Upper lobe of left lung (tissue), 6 donors: Measurements from ENCODE around the gene COX4I1. TPM values are rescaled to one million over a fixed set of nuclear protein-coding genes. Genes with fewer than 3 reads are reported as not detected.

Source experiments
- ATAC-seq, 2 donors: fragments of 200-7000 bp; cut with Tn5 transposase; one replicate each; pipeline ENCODE4 v1.9.1; 2022; ENCODE audit warnings: mild to moderate bottlenecking in 2 of 2, moderate library complexity in 2 of 2; ENCODE audit not compliant: low FRiP score in 2 of 2
- DNase-seq, 2 donors: peaks; one replicate each; pipeline ENCODE4 v3.0.0-alpha.2; 2019 to 2020
- H3K27ac ChIP-seq, 4 donors: fragments of 200-600 bp; sonication (generic); one replicate each; pipeline ENCODE4 v1.5.1; 2016 to 2019
- H3K27me3 ChIP-seq, 4 donors: fragments of 200-600 bp; sonication (generic); one replicate each; pipeline ENCODE4 v1.5.1; 2017 to 2019
- H3K36me3 ChIP-seq, 4 donors: fragments of 200-600 bp; sonication (generic); one replicate each; pipeline ENCODE4 v1.5.1; 2016 to 2019
- H3K4me1 ChIP-seq, 4 donors: fragments of 200-600 bp; sonication (generic); one replicate each; pipeline ENCODE4 v1.5.1; 2018 to 2019
- H3K4me3 ChIP-seq, 4 donors: fragments of 200-600 bp; sonication (generic); one replicate each; pipeline ENCODE4 v1.5.1; 2017 to 2019; ENCODE audit warnings: mild to moderate bottlenecking in 2 of 4, moderate library complexity in 1 of 4
- H3K9me3 ChIP-seq, 4 donors: fragments of 200-600 bp; sonication (generic); one replicate each; pipeline ENCODE4 v1.5.1; 2018 to 2019
- EP300 ChIP-seq, 4 donors: sonication (generic); formaldehyde crosslinking; IDR thresholded peaks; one replicate each; pipeline ENCODE4 v1.5.1; 2017; ENCODE audit warnings: antibody characterized with exemption in 4 of 4, control low read depth in 2 of 4
- POLR2A ChIP-seq, 4 donors: fragments of 450-650 bp; IDR thresholded peaks; one replicate each; pipeline ENCODE4 v1.5.1; 2016 to 2017; ENCODE audit warnings: antibody characterized with exemption in 4 of 4, mild to moderate bottlenecking in 2 of 4
- POLR2AphosphoS5 ChIP-seq, 2 donors: sonication (generic); formaldehyde crosslinking; IDR thresholded peaks; one replicate each; pipeline ENCODE4 v1.5.1; 2017; ENCODE audit warnings: antibody characterized with exemption in 2 of 2
- WGBS, 2 donors: methylation state at CpG; one replicate each; pipeline ENCODE4 v1.1.5; 2017 to 2018; 5-methylcytosine and 5-hydroxymethylcytosine counted together
- total RNA-seq, 6 donors: library from RNA; depleted of rRNA in 4 of 6; stranded (reverse); fragments of >200 nt in 4 of 6; gene quantifications; one replicate each; pipeline versions ENCODE4 v1.1.0 to v1.2.1, GENCODE V29; 2016 to 2021
- TF ChIP-seq, protein P1 (sequence below), 6 experiments: fragments of 450-650 bp in 4 of 6; fragments of 200-600 bp in 2 of 6; sonication (generic) in 2 of 6; IDR thresholded peaks; one replicate each; pipeline ENCODE4 v1.5.1; 2016 to 2019; ENCODE audit warnings: antibody characterized with exemption in 6 of 6
- donor health status: DM: no; HTN: no; CAD: no; lungs with moderate emphysema.
- donor health status: DM: no; HTN: yes; CAD: no; lungs with severe emphysema.

The COX4I1 gene
- total RNA-seq, 6 donors from 2014 or later = 160 to 490 (median 439) TPM

- no peak for TF ChIP-seq EP300 (IDR thresholded peaks at IDR 0.05)
- TF ChIP-seq POLR2A (IDR thresholded peaks at IDR 0.05) = no peak
- TF ChIP-seq POLR2AphosphoS5 (IDR thresholded peaks at IDR 0.05) = no peak
- H3K4me3 ChIP-seq = no peak overlapping the region
- H3K27ac ChIP-seq = no peak overlapping the region
- DNase-seq (no peak), ATAC-seq (no peak)
- WGBS, 2 donors = 42 to 49% methylated on average over 6 to 15 of the region's 15 CpGs
- H3K27me3 ChIP-seq = peaks cover 0 to 2% (median 0%) of the 10 kb centered on the region in 4 donors
- peaks cover 20 to 38% (median 23%) of the 10 kb centered on the region in 4 donors for H3K4me1 ChIP-seq
- no peaks in the 10 kb centered on the region for H3K9me3 ChIP-seq
- H3K36me3 ChIP-seq = no peaks in the 10 kb centered on the region
Measured at GRCh38 chr16:85751698-85752501, 47.6 kb upstream of the COX4I1 start.

DNA sequence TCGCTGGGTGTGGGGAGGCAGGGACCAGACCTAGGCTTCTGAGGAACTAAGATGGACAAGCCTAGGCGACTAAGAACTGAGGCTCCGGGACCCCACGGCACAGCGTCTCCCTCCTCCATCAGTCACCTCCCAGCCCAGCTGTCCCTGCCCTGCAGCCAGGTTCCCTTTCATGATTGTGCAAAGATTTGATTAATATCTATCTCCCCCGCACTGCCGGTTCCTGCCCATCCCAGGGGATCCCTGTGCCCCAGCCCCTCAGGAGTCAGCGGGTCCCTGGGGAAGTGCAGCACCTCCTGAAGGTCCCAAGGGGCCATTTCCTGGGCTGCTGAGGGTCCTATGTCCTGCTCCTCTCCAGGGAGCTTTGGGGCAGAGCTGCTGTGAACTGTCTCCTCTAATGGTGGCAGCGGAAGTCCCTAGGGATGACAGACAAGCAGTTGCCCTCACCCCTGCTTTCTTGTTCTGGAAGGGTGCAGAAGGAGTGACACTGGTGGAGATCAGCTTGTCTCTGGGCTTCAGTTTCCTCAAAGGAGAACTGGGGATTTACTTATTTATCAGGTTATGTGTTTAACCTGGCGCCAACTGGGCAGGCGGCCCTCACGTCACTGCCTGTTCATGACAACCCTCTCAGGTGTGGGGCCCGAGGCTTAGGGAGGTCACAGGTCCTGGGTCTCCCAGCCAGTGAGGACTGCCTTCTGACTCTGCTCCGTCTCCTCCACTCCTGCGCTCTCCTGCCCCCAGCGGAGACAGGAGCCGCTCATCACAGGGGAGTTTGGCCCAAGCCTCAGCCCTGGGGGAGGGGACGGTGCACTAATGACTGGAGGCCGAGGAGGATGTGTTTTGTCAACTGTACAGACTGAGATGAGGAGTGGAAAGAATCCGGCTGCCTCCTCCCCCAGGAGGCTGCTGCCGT lies 46.7 kb upstream of the COX4I1 start:
- H3K9me3 ChIP-seq = no peaks in the 10 kb centered on the region
- H3K27me3 ChIP-seq = peaks cover 0 to 2% (median 0%) of the 10 kb centered on the region in 4 donors
- no peak for ATAC-seq
- peaks cover 20 to 38% (median 23%) of the 10 kb centered on the region in 4 donors for H3K4me1 ChIP-seq
- TF ChIP-seq POLR2AphosphoS5 (IDR thresholded peaks at IDR 0.05) (no peak), EP300 (IDR thresholded peaks at IDR 0.05) (no peak), POLR2A (IDR thresholded peaks at IDR 0.05) (no peak)
- TF ChIP-seq, protein P1, sequence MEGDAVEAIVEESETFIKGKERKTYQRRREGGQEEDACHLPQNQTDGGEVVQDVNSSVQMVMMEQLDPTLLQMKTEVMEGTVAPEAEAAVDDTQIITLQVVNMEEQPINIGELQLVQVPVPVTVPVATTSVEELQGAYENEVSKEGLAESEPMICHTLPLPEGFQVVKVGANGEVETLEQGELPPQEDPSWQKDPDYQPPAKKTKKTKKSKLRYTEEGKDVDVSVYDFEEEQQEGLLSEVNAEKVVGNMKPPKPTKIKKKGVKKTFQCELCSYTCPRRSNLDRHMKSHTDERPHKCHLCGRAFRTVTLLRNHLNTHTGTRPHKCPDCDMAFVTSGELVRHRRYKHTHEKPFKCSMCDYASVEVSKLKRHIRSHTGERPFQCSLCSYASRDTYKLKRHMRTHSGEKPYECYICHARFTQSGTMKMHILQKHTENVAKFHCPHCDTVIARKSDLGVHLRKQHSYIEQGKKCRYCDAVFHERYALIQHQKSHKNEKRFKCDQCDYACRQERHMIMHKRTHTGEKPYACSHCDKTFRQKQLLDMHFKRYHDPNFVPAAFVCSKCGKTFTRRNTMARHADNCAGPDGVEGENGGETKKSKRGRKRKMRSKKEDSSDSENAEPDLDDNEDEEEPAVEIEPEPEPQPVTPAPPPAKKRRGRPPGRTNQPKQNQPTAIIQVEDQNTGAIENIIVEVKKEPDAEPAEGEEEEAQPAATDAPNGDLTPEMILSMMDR (IDR thresholded peaks at IDR 0.05) = no peak
- H3K36me3 ChIP-seq = no peaks in the 10 kb centered on the region
- H3K27ac ChIP-seq = no peak overlapping the region
- no peak for DNase-seq
- H3K4me3 ChIP-seq = no peak overlapping the region
- WGBS, 2 donors = 70 to 75% methylated on average over 19 to 21 of the region's 21 CpGs

DNA sequence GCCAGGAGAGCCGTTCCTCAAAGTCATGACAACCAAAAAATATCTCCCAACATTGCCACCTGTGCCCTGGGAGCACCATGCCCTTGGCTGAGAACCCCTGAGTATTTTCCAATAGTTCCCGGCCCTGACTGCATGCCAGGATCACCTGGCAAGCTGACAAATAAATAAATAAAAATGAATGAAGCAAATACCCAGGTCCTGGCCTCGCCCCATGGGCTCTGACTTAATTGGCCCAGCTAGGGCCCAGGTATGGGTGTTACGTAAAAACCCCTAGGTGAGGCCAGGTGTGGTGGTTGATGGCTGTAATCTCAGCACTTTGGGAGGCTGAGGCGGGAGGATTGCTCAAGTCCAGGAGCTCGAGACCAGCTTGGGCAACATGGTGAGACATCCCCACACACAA lies 45.9 kb upstream of the COX4I1 start:
- H3K36me3 ChIP-seq = no peaks in the 10 kb centered on the region
- peaks cover 0 to 2% (median 0%) of the 10 kb centered on the region in 4 donors for H3K27me3 ChIP-seq
- H3K27ac ChIP-seq = no peak overlapping the region
- TF ChIP-seq POLR2AphosphoS5 (IDR thresholded peaks at IDR 0.05) = no peak
- no peak for TF ChIP-seq POLR2A (IDR thresholded peaks at IDR 0.05)
- TF ChIP-seq EP300 (IDR thresholded peaks at IDR 0.05) = no peak
- TF ChIP-seq, protein P1 (IDR thresholded peaks at IDR 0.05) = no peak
- no peak overlapping the region for H3K4me3 ChIP-seq
- no peak for ATAC-seq
- DNase-seq = no peak
- no peaks in the 10 kb centered on the region for H3K9me3 ChIP-seq
- H3K4me1 ChIP-seq = peaks cover 20 to 38% (median 23%) of the 10 kb centered on the region in 4 donors
- WGBS, 2 donors = 54 to 55% methylated on average over 5 to 6 of the region's 6 CpGs

DNA sequence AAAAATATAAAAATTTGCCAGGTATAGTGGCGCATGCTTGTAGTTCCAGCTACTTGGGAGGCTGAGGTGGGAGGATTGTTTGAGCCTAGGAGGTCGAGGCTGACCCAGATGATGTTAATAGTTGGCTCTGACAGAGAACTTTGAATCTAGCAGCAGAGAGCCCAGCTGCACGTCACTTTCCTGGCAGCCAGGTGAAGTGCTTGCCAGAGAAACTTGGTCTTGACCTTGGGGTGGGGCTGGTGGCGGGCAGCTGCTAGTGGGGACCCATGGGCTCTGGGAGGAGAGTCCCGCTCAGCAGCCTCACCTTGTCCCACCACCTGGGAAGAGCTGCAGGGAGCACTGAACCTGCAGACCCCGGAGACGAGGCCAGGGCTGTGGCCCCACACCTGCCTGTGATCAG lies 45.5 kb upstream of the COX4I1 start:
- peaks cover 0 to 2% (median 0%) of the 10 kb centered on the region in 4 donors for H3K27me3 ChIP-seq
- TF ChIP-seq POLR2A (IDR thresholded peaks at IDR 0.05) (no peak), EP300 (IDR thresholded peaks at IDR 0.05) (no peak)
- no peak overlapping the region for H3K27ac ChIP-seq
- peaks cover 20 to 42% (median 23%) of the 10 kb centered on the region in 4 donors for H3K4me1 ChIP-seq
- no peak for DNase-seq
- H3K9me3 ChIP-seq = no peaks in the 10 kb centered on the region
- no peak overlapping the region for H3K4me3 ChIP-seq
- 58 to 84% methylated on average over 4 to 7 of the region's 7 CpGs for whole genome bisulfite sequencing, 2 donors
- no peak for ATAC-seq
- H3K36me3 ChIP-seq = no peaks in the 10 kb centered on the region

- no peak overlapping the region for H3K27ac ChIP-seq
- H3K27me3 ChIP-seq = peaks cover 0 to 2% (median 0%) of the 10 kb centered on the region in 4 donors
- no peak for DNase-seq
- no peak overlapping the region for H3K4me3 ChIP-seq
- ATAC-seq = no peak
- TF ChIP-seq POLR2AphosphoS5 (IDR thresholded peaks at IDR 0.05) (no peak), EP300 (IDR thresholded peaks at IDR 0.05) (no peak), POLR2A (IDR thresholded peaks at IDR 0.05) (no peak)
- TF ChIP-seq, protein P1 (IDR thresholded peaks at IDR 0.05) = no peak
- H3K36me3 ChIP-seq = no peaks in the 10 kb centered on the region
- peaks cover 20 to 46% (median 23%) of the 10 kb centered on the region in 4 donors for H3K4me1 ChIP-seq
- H3K9me3 ChIP-seq = no peaks in the 10 kb centered on the region
- 53 to 57% methylated on average over 7 of the region's 7 CpGs for WGBS, 2 donors
Measured at GRCh38 chr16:85754413-85754812, 45.1 kb upstream of the COX4I1 start.
